ENCODE measurements around the gene KIR2DL4. TPM values are rescaled to one million over a fixed set of nuclear protein-coding genes. Genes with fewer than 3 reads are reported as not detected.
"Not testable (repeated sequence)": the region's sequence is repeated elsewhere in the genome, so short reads cannot be mapped to it uniquely, and the experiment has no call there.

KIR2DL4 gene
- total RNA-seq, 1 donor from 2014 or later = not detected

GRCh38 chr19:54817670-54818536 is 14.5 kb downstream of the KIR2DL4 start:
- Histone ChIP-seq H3K4me1 (no peaks in the 10 kb centered on the region), H3K27ac (replicated peaks) (no peak overlapping the region), H3K27me3 (ENCODE audit: low read depth) (peaks cover 45% of the 10 kb centered on the region), H3K36me3 (no peaks in the 10 kb centered on the region), H3K9me3 (replicated peaks) (no peaks in the 10 kb centered on the region), H3K4me3 (no peak overlapping the region)
- intact Hi-C loops (cut with micrococcal nuclease) = no loop called here
- TF ChIP-seq CTCF (IDR thresholded peaks at IDR 0.05; ENCODE audit: borderline replicate concordance) = no peak
- no peak for DNase-seq

GRCh38 chr19:54824416-54824815 is 21.0 kb downstream of the KIR2DL4 start:
- H3K9me3 ChIP-seq (replicated peaks); H3K27ac ChIP-seq (replicated peaks); H3K4me3 ChIP-seq; H3K4me1 ChIP-seq; H3K36me3 ChIP-seq; intact Hi-C loops (cut with micrococcal nuclease); DNase-seq: not testable (repeated sequence)
- H3K27me3 ChIP-seq (ENCODE audit: low read depth) = peaks cover 40% of the 10 kb centered on the region

GRCh38 chr19:54825326-54825725 is 21.9 kb downstream of the KIR2DL4 start:
- H3K27ac ChIP-seq (replicated peaks); H3K9me3 ChIP-seq (replicated peaks); intact Hi-C loops (cut with micrococcal nuclease); H3K4me1 ChIP-seq; DNase-seq; H3K36me3 ChIP-seq; H3K4me3 ChIP-seq: not testable (repeated sequence)
- H3K27me3 ChIP-seq (ENCODE audit: low read depth) = peaks cover 31% of the 10 kb centered on the region

- H3K27ac ChIP-seq (replicated peaks); intact Hi-C loops (cut with micrococcal nuclease); H3K4me1 ChIP-seq; H3K36me3 ChIP-seq; H3K9me3 ChIP-seq (replicated peaks); DNase-seq; H3K4me3 ChIP-seq: not testable (repeated sequence)
- peaks cover 27% of the 10 kb centered on the region for H3K27me3 ChIP-seq (ENCODE audit: low read depth)
Measured at GRCh38 chr19:54828064-54828463, 24.7 kb downstream of the KIR2DL4 start.

- DNase-seq; H3K36me3 ChIP-seq; intact Hi-C loops (cut with micrococcal nuclease): not testable (repeated sequence)
Measured at GRCh38 chr19:54832496-54832895, 29.1 kb downstream of the KIR2DL4 start, which contains the start of gene KIR2DS4. Gene KIR2DS4 (plus strand): TSS chr19:54832676.

GRCh38 chr19:54835126-54835525 is 31.7 kb downstream of the KIR2DL4 start:
- H3K4me3 ChIP-seq; H3K9me3 ChIP-seq (replicated peaks); DNase-seq; intact Hi-C loops (cut with micrococcal nuclease); H3K36me3 ChIP-seq; H3K4me1 ChIP-seq; H3K27ac ChIP-seq (replicated peaks): not testable (repeated sequence)
- peaks cover 11% of the 10 kb centered on the region for H3K27me3 ChIP-seq (ENCODE audit: low read depth)

More at GRCh38 chr19:54832496-54832895, 29.1 kb downstream of the KIR2DL4 start, which contains the start of gene KIR2DS4:
- H3K27ac ChIP-seq (replicated peaks); H3K9me3 ChIP-seq (replicated peaks); H3K4me3 ChIP-seq; H3K4me1 ChIP-seq: not testable (repeated sequence)
- peaks cover 19% of the 10 kb centered on the region for H3K27me3 ChIP-seq (ENCODE audit: low read depth)

GRCh38 chr19:54837522-54837921 is 34.1 kb downstream of the KIR2DL4 start:
- DNase-seq; H3K9me3 ChIP-seq (replicated peaks); intact Hi-C loops (cut with micrococcal nuclease); H3K27me3 ChIP-seq (ENCODE audit: low read depth); H3K4me1 ChIP-seq; H3K4me3 ChIP-seq; H3K27ac ChIP-seq (replicated peaks); H3K36me3 ChIP-seq: not testable (repeated sequence)

- H3K36me3 ChIP-seq; H3K9me3 ChIP-seq (replicated peaks); DNase-seq; H3K4me1 ChIP-seq; intact Hi-C loops (cut with micrococcal nuclease); H3K27ac ChIP-seq (replicated peaks); H3K4me3 ChIP-seq: not testable (repeated sequence)
- H3K27me3 ChIP-seq (ENCODE audit: low read depth) = peaks cover 27% of the 10 kb centered on the region
Measured at GRCh38 chr19:54843171-54843570, 39.8 kb downstream of the KIR2DL4 start.

- H3K4me3 ChIP-seq; intact Hi-C loops (cut with micrococcal nuclease); H3K9me3 ChIP-seq (replicated peaks); DNase-seq; H3K27ac ChIP-seq (replicated peaks); H3K36me3 ChIP-seq; H3K4me1 ChIP-seq: not testable (repeated sequence)
- peaks cover 33% of the 10 kb centered on the region for H3K27me3 ChIP-seq (ENCODE audit: low read depth)
Measured at GRCh38 chr19:54850061-54850640, 46.7 kb downstream of the KIR2DL4 start, which contains the start of gene KIR3DL2. Gene KIR3DL2 (plus strand): TSS chr19:54850443. CDS start chr19:54850476, 33 bp downstream.
